ENCODE data around the gene SYTL3.

The SYTL3 gene

DNA sequence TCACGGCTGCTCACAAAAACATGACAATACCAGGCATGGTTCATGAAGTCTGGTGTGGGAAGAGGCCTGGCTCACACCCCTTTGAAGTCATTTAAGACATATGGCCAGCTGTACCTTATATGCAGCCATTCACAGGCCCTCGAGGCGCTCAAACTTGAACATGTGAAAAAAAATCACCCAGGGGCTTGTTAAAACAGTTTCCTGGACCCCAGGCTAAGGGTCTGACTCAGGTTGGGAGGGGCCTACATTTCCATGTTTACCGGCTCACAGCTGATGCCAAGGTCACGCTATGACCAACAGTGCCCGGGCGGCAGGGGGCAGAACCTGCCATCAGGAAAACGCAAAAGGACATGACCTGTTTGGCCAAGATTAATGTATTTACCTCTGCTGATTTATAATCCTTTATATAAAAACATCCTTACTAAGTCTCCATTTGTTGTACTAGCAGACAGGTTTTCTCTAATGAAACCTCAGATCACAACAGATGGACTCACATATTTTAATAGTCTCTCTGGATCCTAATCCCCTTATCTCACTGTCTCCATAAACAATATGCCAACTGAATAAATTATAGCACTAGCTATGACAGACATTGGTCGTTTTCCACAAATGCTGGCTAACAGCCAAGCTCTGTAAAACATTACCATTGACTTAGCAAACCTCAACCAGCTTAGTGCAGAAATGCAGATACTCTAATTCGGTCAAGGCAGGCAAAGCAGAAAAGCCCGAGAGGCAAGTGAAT, 149.4 kb downstream of the SYTL3 start:
- DNase-seq (ENCODE audit: low read depth) = no peak

DNA sequence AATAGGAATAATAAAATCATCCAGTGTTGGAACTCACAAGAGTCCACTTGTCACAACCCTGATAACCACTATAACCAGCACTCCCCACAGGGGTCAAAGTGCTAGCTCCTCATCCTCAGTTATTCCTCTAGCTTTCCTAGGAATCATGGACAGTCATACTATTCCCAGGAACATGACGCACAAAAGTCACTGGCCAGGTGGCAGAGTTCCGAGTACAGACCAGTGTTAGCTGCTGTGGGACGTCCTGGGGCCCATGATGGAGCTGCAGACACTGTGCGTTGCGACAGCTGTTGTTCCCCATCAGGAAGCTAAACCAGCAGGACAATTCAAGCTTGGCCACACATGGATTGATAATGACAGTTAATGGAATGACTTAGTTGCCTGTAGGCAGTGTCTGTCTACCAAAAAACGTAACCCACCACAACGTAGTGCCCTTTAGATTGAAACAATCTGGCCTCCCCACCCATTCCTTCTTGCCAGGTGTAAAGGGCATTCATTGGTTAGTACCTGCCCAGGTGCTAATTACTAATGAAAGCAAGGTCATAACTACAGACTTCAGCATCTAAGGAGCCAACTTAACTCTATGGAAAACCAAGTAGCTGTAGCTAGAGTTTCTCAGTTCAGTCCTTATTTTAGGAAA, 151.9 kb downstream of the SYTL3 start:
- DNase-seq (ENCODE audit: low read depth) = no peak

DNA sequence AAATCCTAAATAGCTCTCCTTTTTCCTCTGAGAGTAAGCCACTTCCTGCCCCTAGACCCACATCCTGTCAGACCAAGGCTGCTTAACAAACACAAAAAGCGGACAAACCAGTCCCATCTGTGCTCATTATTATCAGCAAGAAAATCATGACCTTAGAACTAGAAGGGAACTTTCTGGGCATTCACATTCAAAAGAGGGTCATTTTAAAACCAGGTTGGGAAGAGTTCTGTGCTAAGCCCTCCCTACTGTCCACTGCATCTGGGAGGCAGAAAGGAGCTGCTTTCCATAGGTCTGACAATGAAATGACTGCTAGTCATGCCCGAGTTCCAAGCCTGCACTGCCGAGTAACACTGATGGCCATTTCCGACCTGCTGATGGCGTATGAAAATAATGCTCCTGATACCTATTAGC, 153.9 kb downstream of the SYTL3 start:
- no peak for DNase-seq (ENCODE audit: low read depth)

DNA sequence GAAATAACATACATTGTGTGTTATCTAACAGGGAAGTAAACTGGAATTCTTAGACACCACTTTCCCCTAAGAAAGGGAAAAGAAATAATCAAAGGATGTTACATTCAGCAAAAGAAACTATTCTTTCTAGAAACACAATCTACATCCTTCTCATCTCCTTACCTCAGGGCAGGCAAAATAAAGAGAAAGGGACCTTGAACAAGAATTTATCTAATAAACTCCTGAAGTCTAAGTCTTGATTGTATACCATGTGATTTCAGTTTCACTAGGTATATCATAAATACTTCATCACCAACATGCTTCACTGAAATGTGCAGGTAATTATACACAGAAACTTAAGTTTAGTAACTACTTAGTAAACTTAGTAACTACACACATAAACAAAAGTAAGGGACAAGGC, 154.4 kb downstream of the SYTL3 start:
- DNase-seq (ENCODE audit: low read depth) = no peak

DNA sequence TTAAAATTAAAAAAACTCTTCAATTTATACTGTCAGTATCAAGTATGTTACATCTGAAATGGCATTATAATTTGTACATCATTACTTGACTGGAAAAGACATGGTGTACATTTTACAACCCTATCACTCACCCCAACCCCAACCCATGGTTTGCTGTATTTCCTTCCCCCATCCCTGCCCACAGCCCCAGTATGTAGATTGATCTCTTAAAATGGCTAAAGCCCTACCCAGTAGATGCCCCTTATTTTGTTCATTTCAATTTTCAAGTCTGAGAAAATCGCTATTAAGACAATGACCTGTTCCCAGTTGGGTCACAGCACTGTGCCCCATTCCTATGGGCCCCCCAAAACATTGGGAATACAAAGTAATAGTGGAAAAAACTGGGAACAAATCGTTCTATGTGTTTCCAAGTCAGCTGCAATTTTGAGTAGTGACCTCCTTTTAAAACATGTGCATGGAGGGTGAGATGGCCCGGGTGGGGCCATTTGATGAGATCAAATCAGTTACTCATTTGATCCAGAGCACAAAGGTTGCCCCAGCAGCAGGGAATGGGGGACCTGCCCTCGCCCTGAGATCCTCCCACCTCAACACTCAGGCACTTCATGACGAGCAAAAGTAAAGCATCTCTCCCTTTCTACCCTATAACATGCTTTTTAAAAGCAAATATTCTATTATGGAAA, 156.0 kb downstream of the SYTL3 start:
- no peak for DNase-seq (ENCODE audit: low read depth)

DNA sequence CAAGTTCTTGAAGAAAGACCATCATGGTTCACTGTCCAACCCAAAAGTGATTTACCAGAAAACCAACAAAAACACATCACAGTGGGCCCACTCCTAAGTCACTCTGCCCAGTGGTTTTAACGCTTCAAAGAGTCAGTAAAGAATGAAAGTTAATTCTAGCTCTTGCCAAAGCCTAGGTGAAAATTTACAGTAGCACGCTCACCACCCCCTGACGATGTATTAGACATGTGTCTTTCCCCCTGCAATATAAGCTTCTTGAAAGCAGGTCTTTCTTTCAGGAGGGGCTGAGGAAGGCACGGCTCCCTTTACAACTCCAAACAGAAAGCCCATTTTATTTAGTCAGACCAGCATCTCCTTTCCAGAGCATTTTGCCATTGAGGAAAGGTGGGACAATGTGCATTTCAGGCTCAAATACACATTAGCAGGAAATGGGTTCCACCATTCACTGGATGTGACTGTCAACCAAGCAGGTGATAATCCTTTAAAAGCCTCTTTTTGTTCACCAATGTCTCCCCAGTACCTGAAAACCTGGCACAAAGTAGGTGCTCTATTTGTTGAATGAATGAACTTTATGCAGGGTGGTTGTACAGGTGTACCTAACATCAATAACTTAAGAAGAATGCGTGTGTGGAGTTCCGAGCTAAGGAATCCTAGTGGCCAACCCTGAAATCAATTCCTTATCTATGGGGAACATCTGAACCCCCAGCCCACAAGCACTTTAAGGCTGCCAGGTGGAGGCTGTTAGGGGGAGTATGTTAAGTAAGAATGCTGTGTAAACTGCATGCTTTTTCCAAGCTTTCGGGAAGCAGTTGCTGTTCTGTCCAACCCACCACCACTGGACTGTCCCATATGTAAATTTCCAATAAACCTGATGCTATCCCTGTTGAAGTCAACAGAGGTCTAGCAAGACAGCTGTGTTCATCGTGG, 157.9 kb downstream of the SYTL3 start:
- no peak for DNase-seq (ENCODE audit: low read depth)

DNA sequence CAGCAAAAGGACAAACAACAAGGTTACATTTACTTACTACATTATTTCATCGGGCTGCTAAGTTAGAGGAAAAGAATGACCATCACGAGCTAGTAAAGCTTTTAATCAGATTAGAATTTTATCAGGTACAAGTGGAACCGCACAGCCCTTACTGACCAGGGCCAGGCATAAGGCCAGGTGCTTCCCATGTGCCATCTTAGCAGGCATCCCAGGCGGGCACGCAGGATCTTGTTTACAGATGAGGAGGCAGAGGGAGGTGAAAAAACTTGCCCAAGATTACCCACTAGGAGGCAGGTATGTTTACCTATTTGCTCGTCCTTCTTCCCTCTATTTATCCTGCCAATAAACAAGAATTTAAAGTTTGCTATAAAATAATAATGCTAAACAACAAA, 158.6 kb downstream of the SYTL3 start:
- DNase-seq (ENCODE audit: low read depth) = no peak

DNA sequence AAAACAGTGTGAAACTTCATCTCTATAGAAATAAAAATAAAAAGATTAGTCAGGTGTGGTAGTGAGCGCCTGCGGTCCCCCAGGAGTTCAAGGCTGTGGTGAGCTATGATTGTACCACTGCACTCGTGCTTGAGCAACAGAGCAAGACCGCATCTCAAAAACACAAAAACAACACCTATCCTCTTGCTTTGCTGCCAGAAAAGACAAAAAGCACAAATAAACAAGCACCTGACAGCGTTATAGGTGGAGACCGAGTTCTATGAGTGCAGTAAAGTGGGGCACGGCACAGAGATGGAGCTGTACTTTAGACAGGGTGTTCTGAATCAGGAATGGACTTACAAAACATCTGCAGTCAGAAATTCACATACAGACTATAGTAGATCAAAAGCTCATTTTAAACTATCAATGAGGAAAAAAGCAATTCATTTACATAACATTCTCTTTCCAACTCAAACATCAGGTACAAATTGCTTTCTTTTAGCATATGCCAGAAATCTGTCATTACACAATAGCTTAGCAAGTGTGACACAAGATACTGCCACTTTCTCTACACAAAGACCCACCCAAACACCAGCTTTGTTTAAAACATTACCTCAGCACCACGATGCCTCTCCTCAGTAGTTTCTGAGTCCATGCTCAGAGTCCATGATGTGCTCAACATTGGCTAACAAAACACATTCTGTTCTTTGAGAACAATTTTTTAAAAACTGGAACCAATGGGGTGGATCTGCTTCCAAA, 159.3 kb downstream of the SYTL3 start:
- no peak for DNase-seq (ENCODE audit: low read depth)

DNA sequence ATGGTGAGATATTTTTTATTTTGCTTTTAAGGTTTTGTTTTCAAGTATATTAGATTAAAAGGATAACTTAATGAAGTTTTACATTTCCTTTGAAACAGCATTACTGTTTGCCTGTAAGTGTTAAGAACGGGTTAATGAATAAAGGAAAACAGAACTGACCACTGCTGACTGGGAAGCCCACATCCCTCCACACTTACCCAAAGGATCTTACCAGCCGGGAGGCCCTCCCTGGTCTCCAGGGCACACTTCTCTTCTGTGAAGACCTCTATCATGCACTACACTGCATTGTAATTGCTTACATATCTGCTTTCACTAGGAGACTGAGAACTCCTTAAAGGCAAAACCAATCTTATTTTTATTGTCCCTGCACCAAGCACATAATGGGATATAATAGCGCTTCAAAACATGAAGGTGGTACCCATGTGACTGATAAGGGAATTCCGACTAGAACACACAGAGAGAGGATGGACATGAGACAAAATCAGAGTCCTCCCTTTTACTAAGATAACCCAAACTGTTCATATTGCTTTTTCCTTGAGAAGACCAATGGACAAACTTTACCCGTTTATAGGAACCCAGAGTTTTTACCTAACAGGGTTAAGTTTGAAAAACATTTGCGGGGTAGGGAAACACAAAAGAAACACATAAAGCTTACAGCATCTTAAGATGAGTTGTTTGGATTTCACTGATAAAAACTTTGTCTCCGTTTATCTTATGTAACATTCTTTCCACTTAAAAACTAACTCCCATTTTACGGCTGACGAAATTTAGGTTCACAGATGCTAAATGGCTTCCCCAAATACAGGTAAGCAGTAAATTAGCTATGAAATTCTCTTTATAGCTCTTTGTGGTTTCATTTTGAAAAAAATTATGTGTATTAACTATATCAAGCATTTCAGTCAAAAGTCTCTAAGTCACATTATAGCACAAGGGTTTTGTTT, 160.6 kb downstream of the SYTL3 start:
- DNase-seq (ENCODE audit: low read depth) = no peak

DNA sequence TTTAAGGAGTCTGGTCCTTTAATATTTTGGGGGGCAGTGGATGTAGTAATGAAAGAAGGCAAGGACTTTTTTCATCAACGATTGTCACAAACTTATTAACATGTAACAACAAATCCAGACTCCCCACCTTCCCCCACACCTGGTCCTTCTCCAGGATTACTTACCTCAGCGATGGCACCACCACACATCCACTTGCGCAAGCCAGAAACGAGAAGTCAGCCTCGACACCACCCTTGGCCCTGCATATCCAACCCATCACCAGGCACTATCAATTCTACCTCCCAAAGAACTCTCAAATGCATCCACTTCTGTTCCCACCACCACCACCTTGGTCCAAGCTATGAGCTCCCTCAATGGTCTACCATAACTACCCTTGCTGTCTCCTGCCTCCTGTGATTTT, 162.8 kb downstream of the SYTL3 start:
- DNase-seq (ENCODE audit: low read depth) = no peak

DNA sequence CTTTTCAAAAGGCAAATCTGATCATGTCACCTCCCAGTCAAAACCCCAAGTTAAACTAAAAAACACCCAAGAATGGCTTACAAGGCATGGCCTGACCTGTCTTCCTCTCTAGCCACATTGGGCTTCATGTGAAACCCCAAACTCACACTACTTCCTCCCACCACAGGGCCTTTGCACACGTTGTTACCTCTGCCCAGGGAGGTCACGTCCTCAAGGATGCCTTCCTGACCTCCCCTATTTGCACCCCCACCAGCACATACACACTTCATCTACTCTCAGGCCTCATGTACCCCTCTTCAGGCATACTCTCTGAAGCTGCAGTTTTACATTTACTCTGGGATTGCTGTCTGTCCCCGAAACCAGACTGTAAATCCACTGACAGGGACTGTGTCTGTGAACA, 163.2 kb downstream of the SYTL3 start:
- DNase-seq (ENCODE audit: low read depth) = no peak

All from stimulated activated CD8-positive, alpha-beta memory T cell treated with anti-CD3 and anti-CD28 coated beads, Interleukin-4, amount 100 ng/mL, for 24 hours (primary cell).